Cerebellar cortex (tissue), 1 donor: ENCODE measurements around the gene ORAI2.
"Not testable (repeated sequence)": the region's sequence is repeated elsewhere in the genome, so short reads cannot be mapped to it uniquely, and the experiment has no call there.

ENCODE experiments used
- DNase-seq: peaks from one replicate; pipeline ENCODE4 v3.0.0-alpha.2; 2015; ENCODE audit warnings: low spot score

The ORAI2 gene

GRCh38 chr7:102503141-102503540 is 69.8 kb downstream of the ORAI2 start:
- DNase-seq = not testable (repeated sequence)

GRCh38 chr7:102505298-102506185 is 72.2 kb downstream of the ORAI2 start:
- DNase-seq = not testable (repeated sequence)
